ENCODE results near the gene HEG1.

Gene HEG1

GRCh38 chr3:125011941-125012340 is 43.9 kb downstream of the HEG1 start:
- H3K4me2 ChIP-seq = no peak overlapping the region
- H3K9ac ChIP-seq = no peak overlapping the region
- H4K20me1 ChIP-seq (ENCODE audit: insufficient read depth) = no peaks in the 10 kb centered on the region
- H3K4me1 ChIP-seq (ENCODE audit: low read depth, poor library complexity, severe bottlenecking) = no peaks in the 10 kb centered on the region
- H3K36me3 ChIP-seq (ENCODE audit: insufficient read depth) = no peaks in the 10 kb centered on the region
- H3K79me2 ChIP-seq (ENCODE audit: insufficient read depth, low read depth) = no peaks in the 10 kb centered on the region
- H2AFZ ChIP-seq (ENCODE audit: low read depth) = no peak overlapping the region
- TF ChIP-seq CTCF (conservative IDR thresholded peaks at IDR 0.05; ENCODE audit: low read depth, low read length) = no peak
- H3K4me3 ChIP-seq (IDR thresholded peaks at IDR 0.05; ENCODE audit: insufficient read depth, low read depth, low read length) = no peak overlapping the region
- no peak overlapping the region for H3K27ac ChIP-seq
- no peaks in the 10 kb centered on the region for H3K27me3 ChIP-seq (ENCODE audit: insufficient read depth, low read depth)

GRCh38 chr3:125010393-125010792 is 45.4 kb downstream of the HEG1 start:
- no peaks in the 10 kb centered on the region for H3K36me3 ChIP-seq (ENCODE audit: insufficient read depth)
- H3K4me3 ChIP-seq (IDR thresholded peaks at IDR 0.05; ENCODE audit: insufficient read depth, low read depth, low read length) = no peak overlapping the region
- H3K9ac ChIP-seq = no peak overlapping the region
- no peaks in the 10 kb centered on the region for H3K79me2 ChIP-seq (ENCODE audit: insufficient read depth, low read depth)
- H3K4me2 ChIP-seq = no peak overlapping the region
- TF ChIP-seq CTCF (conservative IDR thresholded peaks at IDR 0.05; ENCODE audit: low read depth, low read length) = no peak
- no peaks in the 10 kb centered on the region for H3K27me3 ChIP-seq (ENCODE audit: insufficient read depth, low read depth)
- no peak overlapping the region for H3K27ac ChIP-seq
- no peaks in the 10 kb centered on the region for H3K4me1 ChIP-seq (ENCODE audit: low read depth, poor library complexity, severe bottlenecking)
- no peak overlapping the region for H2AFZ ChIP-seq (ENCODE audit: low read depth)
- no peaks in the 10 kb centered on the region for H4K20me1 ChIP-seq (ENCODE audit: insufficient read depth)

GRCh38 chr3:125008766-125009165 is 47.0 kb downstream of the HEG1 start:
- Histone ChIP-seq H4K20me1 (ENCODE audit: insufficient read depth) (no peaks in the 10 kb centered on the region), H3K27ac (no peak overlapping the region), H2AFZ (ENCODE audit: low read depth) (no peak overlapping the region), H3K9ac (no peak overlapping the region), H3K4me2 (no peak overlapping the region), H3K27me3 (ENCODE audit: insufficient read depth, low read depth) (no peaks in the 10 kb centered on the region), H3K36me3 (ENCODE audit: insufficient read depth) (no peaks in the 10 kb centered on the region), H3K79me2 (ENCODE audit: insufficient read depth, low read depth) (no peaks in the 10 kb centered on the region), H3K4me1 (ENCODE audit: low read depth, poor library complexity, severe bottlenecking) (no peaks in the 10 kb centered on the region), H3K4me3 (IDR thresholded peaks at IDR 0.05; ENCODE audit: insufficient read depth, low read depth, low read length) (no peak overlapping the region)
- TF ChIP-seq CTCF (conservative IDR thresholded peaks at IDR 0.05; ENCODE audit: low read depth, low read length) = no peak

GRCh38 chr3:125006291-125006731 is 49.5 kb downstream of the HEG1 start:
- no peak overlapping the region for H3K27ac ChIP-seq
- H3K36me3 ChIP-seq (ENCODE audit: insufficient read depth) = no peaks in the 10 kb centered on the region
- no peak for TF ChIP-seq CTCF (conservative IDR thresholded peaks at IDR 0.05; ENCODE audit: low read depth, low read length)
- H3K4me3 ChIP-seq (IDR thresholded peaks at IDR 0.05; ENCODE audit: insufficient read depth, low read depth, low read length) = no peak overlapping the region
- no peak overlapping the region for H2AFZ ChIP-seq (ENCODE audit: low read depth)
- H4K20me1 ChIP-seq (ENCODE audit: insufficient read depth) = no peaks in the 10 kb centered on the region
- no peak overlapping the region for H3K9ac ChIP-seq
- no peaks in the 10 kb centered on the region for H3K4me1 ChIP-seq (ENCODE audit: low read depth, poor library complexity, severe bottlenecking)
- H3K79me2 ChIP-seq (ENCODE audit: insufficient read depth, low read depth) = no peaks in the 10 kb centered on the region
- no peaks in the 10 kb centered on the region for H3K27me3 ChIP-seq (ENCODE audit: insufficient read depth, low read depth)
- H3K4me2 ChIP-seq = no peak overlapping the region

All from KMS-11 (cell line).